Caco-2 (cell line): Measurements from ENCODE around the gene SLC36A1. TPM values are rescaled to one million over a fixed set of nuclear protein-coding genes. Genes with fewer than 3 reads are reported as not detected.

ENCODE experiments used
- BruUV-seq: library from RNA; stranded (reverse); fragments of 400-500 nt; replicated peaks from 2 replicates; lab custom pipeline; 2021; lab: Mats Ljungman, UMichigan
- CTCF ChIA-PET: fragments of 300-600 bp; sonication (Branson Sonifier 250); formaldehyde crosslinking; loops from one replicate; lab custom pipeline; 2022; ENCODE audit warnings: antibody characterized with exemption; lab: Charles Lee
- POLR2A ChIA-PET: fragments of 300-600 bp; sonication (Branson Sonifier 250); formaldehyde crosslinking; loops from one replicate; lab custom pipeline; 2022; ENCODE audit warnings: antibody characterized with exemption; lab: Charles Lee
- DNase-seq, 2 experiments: peaks; one replicate each; pipeline versions ENCODE4 v3.0.0 to v3.0.0-alpha.2; 2020 to 2022
- H3K27me3 ChIP-seq: replicated peaks from 2 replicates; pipeline ENCODE4 v1.6.0; 2011; ENCODE audit warnings: low read length; ENCODE audit not compliant: control insufficient read depth, insufficient read depth
- H3K36me3 ChIP-seq: 2 replicates; pipeline ENCODE4 v1.5.1; 2011; ENCODE audit warnings: low read length; ENCODE audit not compliant: control insufficient read depth, insufficient read depth
- H3K4me1 ChIP-seq: fragments of 250-450 bp; sonication (Bioruptor Pico); 2 replicates; pipeline ENCODE4 v1.5.1; 2020; ENCODE audit warnings: mild to moderate bottlenecking
- H3K4me3 ChIP-seq: 2 replicates; pipeline ENCODE4 v1.5.1; 2011; ENCODE audit warnings: low read depth, mild to moderate bottlenecking, control low read depth, low read length
- H3K9me3 ChIP-seq: fragments of 250-450 bp; sonication (Bioruptor Pico); 2 replicates; pipeline ENCODE4 v1.5.1; 2020; ENCODE audit warnings: mild to moderate bottlenecking, moderate library complexity
- H3K27ac Mint-ChIP-seq: one replicate; pipeline ENCODE4 v1.8.0; 2022; ENCODE audit warnings: mixed read lengths; ENCODE audit not compliant: unreplicated experiment
- H3K27me3 Mint-ChIP-seq: one replicate; pipeline ENCODE4 v1.8.0; 2022; ENCODE audit warnings: mixed read lengths; ENCODE audit not compliant: insufficient read depth, unreplicated experiment
- H3K36me3 Mint-ChIP-seq: one replicate; pipeline ENCODE4 v1.8.0; 2022; ENCODE audit warnings: mild to moderate bottlenecking, mixed read lengths; ENCODE audit not compliant: insufficient read depth, unreplicated experiment
- H3K4me1 Mint-ChIP-seq: one replicate; pipeline ENCODE4 v1.8.0; 2022; ENCODE audit warnings: low read depth, mixed read lengths; ENCODE audit not compliant: unreplicated experiment
- H3K4me3 Mint-ChIP-seq: one replicate; pipeline ENCODE4 v1.8.0; 2022; ENCODE audit warnings: mild to moderate bottlenecking, moderate library complexity, mixed read lengths; ENCODE audit not compliant: unreplicated experiment
- H3K9me3 Mint-ChIP-seq: one replicate; pipeline ENCODE4 v1.8.0; 2022; ENCODE audit warnings: mixed read lengths; ENCODE audit not compliant: unreplicated experiment
- CTCF ChIP-seq, 2 experiments: fragments of 200-600 bp in 1 of 2; IDR thresholded peaks; 1 replicate in 1 of 2; 2 replicates in 1 of 2; pipeline versions ENCODE4 v1.5.1 to v1.8.0; 2011 to 2022; ENCODE audit warnings: antibody characterized with exemption in 1 of 2, control low read depth in 1 of 2, inconsistent platforms in 1 of 2, low read depth in 1 of 2, low read length in 1 of 2, mild to moderate bottlenecking in 1 of 2, moderate library complexity in 1 of 2; ENCODE audit not compliant: insufficient read depth in 1 of 2, severe bottlenecking in 1 of 2, unreplicated experiment in 1 of 2
- intact Hi-C: fragments of 100-400 bp; cut with micrococcal nuclease; formaldehyde crosslinking; loops from one replicate; pipeline ENCODE4 v1.10.0; 2022; ENCODE audit not compliant: unreplicated experiment
- total RNA-seq: library from RNA; stranded (reverse); gene quantifications from 2 replicates; pipeline ENCODE4 v1.2.3, GENCODE V29; 2022

Gene SLC36A1
- total RNA-seq, 1 experiment from 2014 or later: 18.2 TPM

GRCh38 chr5:151467576-151467975 lies 20.2 kb downstream of the SLC36A1 start:
- no TSS peak for BruUV-seq
- ChIA-PET CTCF (interaction anchor here (0.7 kb wide), 2 partner anchors 42 to 83 kb away, joined by 3 to 5 read pairs; no protein-coding TSS in a partner anchor), POLR2A (no interaction called here)
- peaks cover 7% of the 10 kb centered on the region for H3K36me3 Mint-ChIP-seq
- Histone ChIP-seq H3K4me3 (no peak overlapping the region), H3K36me3 (peaks cover 6% of the 10 kb centered on the region), H3K27me3 (no peaks in the 10 kb centered on the region), H3K4me1 (no peaks in the 10 kb centered on the region), H3K9me3 (no peaks in the 10 kb centered on the region)
- intact Hi-C loops: no loop called here
- no peaks in the 10 kb centered on the region for H3K9me3 Mint-ChIP-seq
- H3K27me3 Mint-ChIP-seq: no peaks in the 10 kb centered on the region
- H3K4me1 Mint-ChIP-seq: no peaks in the 10 kb centered on the region
- H3K4me3 Mint-ChIP-seq: no peak overlapping the region
- no peak overlapping the region for H3K27ac Mint-ChIP-seq
- no peak for TF ChIP-seq CTCF (IDR thresholded peaks at IDR 0.05; ENCODE audit: insufficient read depth in 1 of 2, low read depth in 1 of 2, low read length in 1 of 2, severe bottlenecking in 1 of 2, unreplicated experiment in 1 of 2)
- DNase-seq: no peak

- no peaks in the 10 kb centered on the region for H3K27me3 ChIP-seq
- H3K9me3 ChIP-seq: no peaks in the 10 kb centered on the region
- no peak overlapping the region for H3K27ac Mint-ChIP-seq
- ChIA-PET CTCF (no interaction called here), POLR2A (no interaction called here)
- no peak overlapping the region for H3K4me3 Mint-ChIP-seq
- TF ChIP-seq CTCF (IDR thresholded peaks at IDR 0.05; ENCODE audit: insufficient read depth in 1 of 2, low read depth in 1 of 2, low read length in 1 of 2, severe bottlenecking in 1 of 2, unreplicated experiment in 1 of 2): no peak
- H3K4me3 ChIP-seq: no peak overlapping the region
- no peaks in the 10 kb centered on the region for H3K4me1 ChIP-seq
- no peaks in the 10 kb centered on the region for H3K9me3 Mint-ChIP-seq
- H3K27me3 Mint-ChIP-seq: no peaks in the 10 kb centered on the region
- H3K36me3 ChIP-seq: peaks cover 7% of the 10 kb centered on the region
- DNase-seq: no peak
- intact Hi-C loops: no loop called here
- H3K4me1 Mint-ChIP-seq: no peaks in the 10 kb centered on the region
- peaks cover 7% of the 10 kb centered on the region for H3K36me3 Mint-ChIP-seq
- BruUV-seq: no TSS peak
Measured at GRCh38 chr5:151469386-151469785, 22.0 kb downstream of the SLC36A1 start.

- POLR2A ChIA-PET: no interaction called here
- Histone ChIP-seq H3K36me3 (peaks cover 5% of the 10 kb centered on the region), H3K4me1 (no peaks in the 10 kb centered on the region), H3K27me3 (no peaks in the 10 kb centered on the region), H3K4me3 (no peak overlapping the region), H3K9me3 (no peaks in the 10 kb centered on the region)
- no peak for TF ChIP-seq CTCF (IDR thresholded peaks at IDR 0.05; ENCODE audit: insufficient read depth in 1 of 2, low read depth in 1 of 2, low read length in 1 of 2, severe bottlenecking in 1 of 2, unreplicated experiment in 1 of 2)
- no peak overlapping the region for H3K27ac Mint-ChIP-seq
- H3K36me3 Mint-ChIP-seq: peaks cover 7% of the 10 kb centered on the region
- H3K9me3 Mint-ChIP-seq: no peaks in the 10 kb centered on the region
- H3K27me3 Mint-ChIP-seq: no peaks in the 10 kb centered on the region
- no TSS peak for BruUV-seq
- DNase-seq: peak in 1 of 2 experiments; percentile 4
- intact Hi-C loops: loop anchor here (2.0 kb wide), 1 partner anchor 31 kb away; no protein-coding TSS in a partner anchor
- no peak overlapping the region for H3K4me3 Mint-ChIP-seq
- no peaks in the 10 kb centered on the region for H3K4me1 Mint-ChIP-seq
- CTCF ChIA-PET: no interaction called here
Measured at GRCh38 chr5:151469992-151470391, 22.6 kb downstream of the SLC36A1 start.
